B cell (primary cell): ENCODE results near the gene CAV3.

Experiments
- EZH2 ChIP-seq: IDR thresholded peaks from 2 replicates; pipeline ENCODE4 v1.6.1; 2012; ENCODE audit warnings: borderline replicate concordance, low read depth, mild to moderate bottlenecking, moderate library complexity, low read length; ENCODE audit not compliant: insufficient read depth, poor library complexity, severe bottlenecking
- TF ChIP-seq, protein P1 (sequence below): fragments of 200-600 bp; IDR thresholded peaks from one replicate; pipeline ENCODE4 v1.8.0; 2022; ENCODE audit warnings: antibody characterized with exemption, mild to moderate bottlenecking

- TF ChIP-seq, protein P1, sequence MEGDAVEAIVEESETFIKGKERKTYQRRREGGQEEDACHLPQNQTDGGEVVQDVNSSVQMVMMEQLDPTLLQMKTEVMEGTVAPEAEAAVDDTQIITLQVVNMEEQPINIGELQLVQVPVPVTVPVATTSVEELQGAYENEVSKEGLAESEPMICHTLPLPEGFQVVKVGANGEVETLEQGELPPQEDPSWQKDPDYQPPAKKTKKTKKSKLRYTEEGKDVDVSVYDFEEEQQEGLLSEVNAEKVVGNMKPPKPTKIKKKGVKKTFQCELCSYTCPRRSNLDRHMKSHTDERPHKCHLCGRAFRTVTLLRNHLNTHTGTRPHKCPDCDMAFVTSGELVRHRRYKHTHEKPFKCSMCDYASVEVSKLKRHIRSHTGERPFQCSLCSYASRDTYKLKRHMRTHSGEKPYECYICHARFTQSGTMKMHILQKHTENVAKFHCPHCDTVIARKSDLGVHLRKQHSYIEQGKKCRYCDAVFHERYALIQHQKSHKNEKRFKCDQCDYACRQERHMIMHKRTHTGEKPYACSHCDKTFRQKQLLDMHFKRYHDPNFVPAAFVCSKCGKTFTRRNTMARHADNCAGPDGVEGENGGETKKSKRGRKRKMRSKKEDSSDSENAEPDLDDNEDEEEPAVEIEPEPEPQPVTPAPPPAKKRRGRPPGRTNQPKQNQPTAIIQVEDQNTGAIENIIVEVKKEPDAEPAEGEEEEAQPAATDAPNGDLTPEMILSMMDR = no peak
- TF ChIP-seq EZH2 = no peak
Measured at GRCh38 chr3:8762607-8763377, 29.2 kb downstream of the CAV3 start.
